ENCODE results near the gene PSENEN.

Gene PSENEN

GRCh38 chr19:35774274-35775045 lies 29.0 kb downstream of the PSENEN start:
- no peak for DNase-seq

- no peak for DNase-seq
These were observed 29.5 kb downstream of the PSENEN start for GRCh38 chr19:35775046-35775297.

GRCh38 chr19:35775298-35776101 lies 30.0 kb downstream of the PSENEN start, which contains the start of gene ARHGAP33:
TSS of gene ARHGAP33 (plus strand) at chr19:35775564. CDS start at chr19:35775659, 95 bp downstream.
- DNase-seq, result peak; percentile 99

- no peak for DNase-seq
These were observed 30.8 kb downstream of the PSENEN start for GRCh38 chr19:35776102-35776788.

- no peak for DNase-seq
These were observed 31.8 kb downstream of the PSENEN start for GRCh38 chr19:35777086-35777841.

- no peak for DNase-seq
These were observed 32.5 kb downstream of the PSENEN start for GRCh38 chr19:35777961-35778360.

- DNase-seq, result no peak
These were observed 33.6 kb downstream of the PSENEN start for GRCh38 chr19:35779033-35779432.

- DNase-seq, result no peak
These were observed 34.6 kb downstream of the PSENEN start for GRCh38 chr19:35780058-35780457.

GRCh38 chr19:35780717-35781116 lies 35.3 kb downstream of the PSENEN start:
- no peak for DNase-seq

GRCh38 chr19:35781650-35782049 lies 36.2 kb downstream of the PSENEN start:
- DNase-seq, result no peak

GRCh38 chr19:35782589-35782988 lies 37.1 kb downstream of the PSENEN start:
- DNase-seq, result no peak

GRCh38 chr19:35783469-35784434 lies 38.3 kb downstream of the PSENEN start:
- DNase-seq, result no peak

- no peak for DNase-seq
These were observed 39.3 kb downstream of the PSENEN start for GRCh38 chr19:35784503-35785338.

GRCh38 chr19:35785339-35785627 lies 39.8 kb downstream of the PSENEN start:
- no peak for DNase-seq

- no peak for DNase-seq
These were observed 41.1 kb downstream of the PSENEN start for GRCh38 chr19:35786299-35787160.

GRCh38 chr19:35787227-35787799 lies 41.9 kb downstream of the PSENEN start:
- no peak for DNase-seq

GRCh38 chr19:35788205-35788960 lies 42.9 kb downstream of the PSENEN start:
- DNase-seq, result no peak

GRCh38 chr19:35789195-35789977 lies 43.9 kb downstream of the PSENEN start:
- DNase-seq, result no peak
